Measurements from ENCODE around the gene DPP3. TPM values are rescaled to one million over a fixed set of nuclear protein-coding genes. Genes with fewer than 3 reads are reported as not detected.

Gene DPP3
- total RNA-seq, 1 experiment from 2014 or later: 180 TPM

- TF ChIP-seq SIN3A (IDR thresholded peaks at IDR 0.05; ENCODE audit: borderline replicate concordance, insufficient read depth, low read depth, low read length) (no peak), TCF7L2 (IDR thresholded peaks at IDR 0.05; ENCODE audit: low read depth, low read length) (no peak)
- CTCF ChIA-PET: no interaction called here
- Histone ChIP-seq H3K27me3 (ENCODE audit: control insufficient read depth, insufficient read depth, low read length) (no peaks in the 10 kb centered on the region), H3K9me3 (ENCODE audit: control insufficient read depth, insufficient read depth, low read depth, low read length) (no peaks in the 10 kb centered on the region), H3K4me1 (ENCODE audit: control insufficient read depth, insufficient read depth, low read length) (no peaks in the 10 kb centered on the region), H3K4me3 (ENCODE audit: low read depth in 2 of 2, low read length in 2 of 2) (no peak overlapping the region), H3K27ac (ENCODE audit: low read length) (no peak overlapping the region), H3K36me3 (ENCODE audit: control insufficient read depth, insufficient read depth, low read length) (no peaks in the 10 kb centered on the region)
- DNase-seq (ENCODE audit: low read depth, low spot score) (no peak), ATAC-seq (no peak)
- in situ Hi-C loops (cut with HindIII; ENCODE audit: low pct_unique_long_range_greater_than_20kb, low sequenced_read_pairs): no loop called here
- no TSS peak for BruUV-seq (replicated peaks)
- intact Hi-C loops (cut with micrococcal nuclease; ENCODE audit: unreplicated experiment): no loop called here
- POLR2A ChIA-PET: no interaction called here
Measured at GRCh38 chr11:66523611-66524010, 43.4 kb downstream of the DPP3 start.

GRCh38 chr11:66524304-66525040 lies 44.2 kb downstream of the DPP3 start:
- no peak for DNase-seq (ENCODE audit: low read depth, low spot score)
- Histone ChIP-seq H3K4me3 (ENCODE audit: low read depth in 2 of 2, low read length in 2 of 2) (no peak overlapping the region), H3K36me3 (ENCODE audit: control insufficient read depth, insufficient read depth, low read length) (no peaks in the 10 kb centered on the region), H3K4me1 (ENCODE audit: control insufficient read depth, insufficient read depth, low read length) (no peaks in the 10 kb centered on the region), H3K9me3 (ENCODE audit: control insufficient read depth, insufficient read depth, low read depth, low read length) (no peaks in the 10 kb centered on the region), H3K27ac (ENCODE audit: low read length) (no peak overlapping the region), H3K27me3 (ENCODE audit: control insufficient read depth, insufficient read depth, low read length) (no peaks in the 10 kb centered on the region)
- ChIA-PET CTCF (interaction anchor here (0.6 kb wide), 1 partner anchor 136 kb away, joined by 5 read pairs; no protein-coding TSS in a partner anchor), POLR2A (no interaction called here)
- BruUV-seq (replicated peaks): no TSS peak
- intact Hi-C loops (cut with micrococcal nuclease; ENCODE audit: unreplicated experiment) (no loop called here), in situ Hi-C loops (cut with HindIII; ENCODE audit: low pct_unique_long_range_greater_than_20kb, low sequenced_read_pairs) (no loop called here)
- ATAC-seq: no peak
- no peak for TF ChIP-seq POLR2AphosphoS5 (IDR thresholded peaks at IDR 0.05; ENCODE audit: low read depth, low read length)
- no peak for TF ChIP-seq REST (IDR thresholded peaks at IDR 0.05; ENCODE audit: insufficient read depth in 1 of 2, low read depth in 2 of 2, low read length in 1 of 2)
- TF ChIP-seq TCF7L2 (IDR thresholded peaks at IDR 0.05; ENCODE audit: low read depth, low read length): no peak
- no peak for TF ChIP-seq CTCF (IDR thresholded peaks at IDR 0.05)
- no peak for TF ChIP-seq SIN3A (IDR thresholded peaks at IDR 0.05; ENCODE audit: borderline replicate concordance, insufficient read depth, low read depth, low read length)

GRCh38 chr11:66529069-66529468 lies 48.8 kb downstream of the DPP3 start:
- DNase-seq (ENCODE audit: low read depth, low spot score) (no peak), ATAC-seq (no peak)
- TF ChIP-seq SIN3A (IDR thresholded peaks at IDR 0.05; ENCODE audit: borderline replicate concordance, insufficient read depth, low read depth, low read length) (no peak), REST (IDR thresholded peaks at IDR 0.05; ENCODE audit: insufficient read depth in 1 of 2, low read depth in 2 of 2, low read length in 1 of 2) (no peak), POLR2AphosphoS5 (IDR thresholded peaks at IDR 0.05; ENCODE audit: low read depth, low read length) (no peak), CTCF (IDR thresholded peaks at IDR 0.05) (no peak), TCF7L2 (IDR thresholded peaks at IDR 0.05; ENCODE audit: low read depth, low read length) (no peak)
- no peaks in the 10 kb centered on the region for H3K36me3 ChIP-seq (ENCODE audit: control insufficient read depth, insufficient read depth, low read length)
- H3K4me3 ChIP-seq (ENCODE audit: low read depth in 2 of 2, low read length in 2 of 2): no peak overlapping the region
- H3K9me3 ChIP-seq (ENCODE audit: control insufficient read depth, insufficient read depth, low read depth, low read length): no peaks in the 10 kb centered on the region
- H3K27me3 ChIP-seq (ENCODE audit: control insufficient read depth, insufficient read depth, low read length): no peaks in the 10 kb centered on the region
- CTCF ChIA-PET: no interaction called here
- no peak overlapping the region for H3K27ac ChIP-seq (ENCODE audit: low read length)
- no TSS peak for BruUV-seq (replicated peaks)
- in situ Hi-C loops (cut with HindIII; ENCODE audit: low pct_unique_long_range_greater_than_20kb, low sequenced_read_pairs): no loop called here
- no peaks in the 10 kb centered on the region for H3K4me1 ChIP-seq (ENCODE audit: control insufficient read depth, insufficient read depth, low read length)
- intact Hi-C loops (cut with micrococcal nuclease; ENCODE audit: unreplicated experiment): no loop called here
- POLR2A ChIA-PET: no interaction called here

Measured in Panc1 (cell line).